Activated T-cell treated with anti-CD3 and anti-CD28 coated beads, Interleukin-2, amount 50 U/mL, for 72 hours (primary cell): ENCODE data around the gene TTLL6. TPM values are rescaled to one million over a fixed set of nuclear protein-coding genes. Genes with fewer than 3 reads are reported as not detected.
A peak's percentile ranks its signal among the peaks of the same experiment; 100 is the strongest.
"Not testable (repeated sequence)": the region's sequence is repeated elsewhere in the genome, so short reads cannot be mapped to it uniquely, and the experiment has no call there.

Experiments used
- ATAC-seq, 2 donors: fragments of 150-1000 bp; cut with Tn5 transposase; replicated peaks in 1 of 2; 2 replicates each; pipeline ENCODE4 v1.10.0; 2021; ENCODE audit warnings: moderate library complexity in 2 of 2, mild to moderate bottlenecking in 1 of 2
- DNase-seq, 2 donors: peaks; one replicate each; pipeline ENCODE4 v3.0.0; 2021 to 2022; ENCODE audit warnings: mixed read lengths in 1 of 2
- H3K27ac Mint-ChIP-seq: one replicate; pipeline ENCODE4 v1.8.0; 2022; ENCODE audit warnings: mild to moderate bottlenecking, moderate library complexity, mixed read lengths
- H3K27me3 Mint-ChIP-seq: one replicate; pipeline ENCODE4 v1.8.0; 2022; ENCODE audit warnings: low read depth, mixed read lengths
- H3K36me3 Mint-ChIP-seq, 2 donors: one replicate each; pipeline ENCODE4 v1.8.0; 2022; ENCODE audit warnings: mixed read lengths in 2 of 2, mild to moderate bottlenecking in 1 of 2; ENCODE audit not compliant: insufficient read depth in 2 of 2
- H3K4me1 Mint-ChIP-seq: one replicate; pipeline ENCODE4 v1.8.0; 2022; ENCODE audit warnings: low read depth, mixed read lengths
- H3K4me3 Mint-ChIP-seq, 2 donors: one replicate each; pipeline ENCODE4 v1.8.0; 2022; ENCODE audit warnings: mild to moderate bottlenecking in 2 of 2, mixed read lengths in 2 of 2, moderate library complexity in 2 of 2
- H3K9me3 Mint-ChIP-seq, 2 donors: one replicate each; pipeline ENCODE4 v1.8.0; 2022; ENCODE audit warnings: mixed read lengths in 2 of 2
- total RNA-seq, 2 donors: library from RNA; stranded (reverse); gene quantifications; one replicate each; pipeline ENCODE4 v1.2.3, GENCODE V29; 2022

TTLL6 gene
- total RNA-seq, 2 donors from 2014 or later, result not detected

DNA sequence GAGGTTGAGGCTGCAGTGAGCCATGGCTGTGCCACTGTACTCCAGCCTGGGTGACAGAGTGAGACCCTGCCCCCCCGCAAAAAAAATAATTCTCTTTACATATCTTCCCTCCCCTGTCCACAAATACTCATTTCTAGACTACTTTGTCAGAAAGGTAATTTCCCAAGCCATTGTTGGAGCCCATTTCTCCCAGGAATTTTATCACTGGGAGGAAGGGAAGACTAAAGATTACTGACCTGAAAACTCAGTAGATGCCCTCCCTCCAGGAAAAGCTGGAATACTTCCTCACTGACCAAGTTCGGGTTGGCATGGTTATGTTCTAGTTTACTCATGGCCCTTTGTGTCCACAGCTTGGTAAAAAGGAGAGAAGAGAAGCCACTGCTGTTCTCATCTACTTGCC, 17.9 kb upstream of the TTLL6 start:
- DNase-seq, result no peak
- Mint-ChIP-seq H3K4me3 (peak overlapping the region in 1 of 2 donors; percentile 32), H3K27me3 (peaks cover 6% of the 10 kb centered on the region), H3K27ac (no peak overlapping the region), H3K4me1 (peaks cover 92% of the 10 kb centered on the region), H3K9me3 (no peaks in the 10 kb centered on the region), H3K36me3 (peaks cover 0 to 2% of the 10 kb centered on the region in 2 donors)
- ATAC-seq, result no peak

DNA sequence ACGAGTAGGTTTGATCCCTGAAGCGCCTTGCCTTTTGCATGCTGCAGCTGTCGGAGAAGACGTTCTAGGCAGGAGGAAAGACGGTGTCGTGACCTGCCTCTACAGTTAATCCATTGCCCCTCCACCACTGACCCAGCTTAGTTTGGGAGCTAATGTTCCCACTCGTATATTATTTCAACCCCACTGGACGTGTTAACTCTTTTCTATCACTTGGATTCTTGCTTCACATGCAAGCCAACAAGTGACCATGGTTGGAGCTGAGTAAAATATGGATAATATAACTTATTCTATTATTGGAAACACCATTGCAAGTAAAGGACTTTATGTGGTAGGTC, 14.5 kb upstream of the TTLL6 start:
- DNase-seq, result no peak
- Mint-ChIP-seq H3K27me3 (peaks cover 5% of the 10 kb centered on the region), H3K27ac (peak overlapping the region; percentile 54), H3K9me3 (no peaks in the 10 kb centered on the region), H3K4me3 (peak overlapping the region; percentile 90 to 94), H3K4me1 (peaks cover 59% of the 10 kb centered on the region), H3K36me3 (peaks cover 0 to 2% of the 10 kb centered on the region in 2 donors)
- no peak for ATAC-seq

DNA sequence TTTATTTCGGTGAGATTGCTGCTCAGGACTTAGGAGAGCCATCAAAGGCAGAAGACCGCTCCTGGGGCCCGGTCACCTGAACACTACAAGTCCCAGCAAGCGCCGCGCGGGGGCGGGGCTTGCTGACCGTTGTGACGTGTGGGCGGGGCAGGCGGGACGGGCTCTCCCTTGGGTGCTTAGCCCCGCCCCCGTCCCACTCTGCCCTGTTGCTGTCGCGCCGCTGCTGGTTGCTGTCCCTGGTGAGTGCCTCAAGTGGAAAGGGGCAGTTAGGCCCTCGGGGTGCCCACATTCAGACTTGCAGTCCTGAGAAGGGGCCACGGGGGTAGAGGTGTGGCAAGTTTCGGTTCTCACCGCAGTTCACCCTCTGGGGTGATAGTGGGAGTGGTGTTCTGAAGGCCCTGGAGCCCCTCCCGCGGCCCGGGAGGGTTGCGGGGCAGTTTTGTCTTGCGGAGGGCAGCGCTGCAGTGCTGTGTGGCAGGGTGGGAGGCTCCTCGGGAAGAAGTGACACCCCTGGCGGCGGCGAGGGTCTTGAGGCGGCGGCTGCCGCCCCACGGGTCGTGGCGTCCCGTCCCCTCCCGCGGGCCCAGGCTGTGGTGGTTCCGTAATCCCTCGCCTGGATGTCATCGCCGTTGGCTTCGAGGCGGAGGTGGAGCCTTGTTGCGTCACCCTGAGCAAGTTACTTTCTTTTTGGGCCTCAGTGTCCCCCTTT, 14.0 kb upstream of the TTLL6 start, which contains the start of gene CALCOCO2:
TSS of gene CALCOCO2 (plus strand) at position 196 of the 709 bp plus-strand sequence. CDS start 10,673 bp downstream, outside the sequence.
- peaks cover 0 to 2% of the 10 kb centered on the region in 2 donors for H3K36me3 Mint-ChIP-seq
- H3K9me3 Mint-ChIP-seq, result no peaks in the 10 kb centered on the region
- DNase-seq (peak; percentile 92 to 94), ATAC-seq (peak; percentile 89 to 91)
- H3K27ac Mint-ChIP-seq, result peak within 1 kb of the TSS; percentile 75
- peak within 1 kb of the TSS; percentile 90 to 94 for H3K4me3 Mint-ChIP-seq
- peaks cover 5% of the 10 kb centered on the region for H3K27me3 Mint-ChIP-seq
- H3K4me1 Mint-ChIP-seq, result peaks cover 53% of the 10 kb centered on the region

DNA sequence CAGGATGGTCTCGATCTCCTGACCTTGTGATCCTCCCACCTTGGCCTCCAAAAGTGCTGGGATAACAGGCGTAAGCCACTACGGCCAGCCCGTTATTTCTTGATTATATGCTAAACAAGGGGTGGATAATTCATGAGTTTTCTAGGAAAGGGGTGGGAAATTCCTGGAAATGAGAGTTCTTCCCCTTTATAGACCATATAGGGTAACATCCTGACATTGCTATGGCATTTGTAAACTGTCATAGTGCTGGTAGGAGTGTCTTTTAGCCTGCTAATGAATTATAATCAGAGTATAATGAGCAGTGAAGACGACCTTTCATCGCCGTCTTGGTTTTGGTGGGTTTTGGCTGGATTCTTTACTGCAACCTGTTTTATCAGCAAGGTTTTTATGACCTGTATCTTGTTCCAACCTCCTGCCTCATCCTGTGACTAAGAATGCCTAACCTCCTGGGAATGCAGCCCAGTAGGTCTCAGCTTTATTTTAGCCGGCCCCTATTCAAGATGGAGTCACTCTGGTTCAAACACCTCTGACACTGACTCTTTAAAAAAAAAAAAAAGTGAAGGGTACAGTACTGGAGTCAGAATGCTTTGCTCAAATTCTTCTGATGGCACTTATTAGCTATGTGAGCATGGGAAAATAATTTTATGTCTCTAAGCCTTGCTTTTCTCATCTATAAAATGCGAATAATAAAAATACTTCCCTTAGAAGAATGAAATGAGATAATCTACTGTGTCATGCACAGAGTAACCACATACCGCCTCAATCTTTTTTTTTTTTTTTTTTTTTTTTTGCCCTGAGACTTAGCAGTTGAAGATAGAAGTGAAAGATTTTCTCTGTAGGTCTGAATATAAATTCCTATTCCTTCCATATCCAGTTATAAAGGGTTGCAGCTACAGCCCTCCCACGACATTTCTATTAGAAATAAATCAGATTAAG, 8.7 kb upstream of the TTLL6 start:
- H3K27ac Mint-ChIP-seq, result no peak overlapping the region
- ATAC-seq (no peak), DNase-seq (no peak)
- no peaks in the 10 kb centered on the region for H3K9me3 Mint-ChIP-seq
- H3K36me3 Mint-ChIP-seq, result no peaks in the 10 kb centered on the region
- peaks cover 12% of the 10 kb centered on the region for H3K27me3 Mint-ChIP-seq
- peaks cover 6% of the 10 kb centered on the region for H3K4me1 Mint-ChIP-seq
- no peak overlapping the region for H3K4me3 Mint-ChIP-seq

DNA sequence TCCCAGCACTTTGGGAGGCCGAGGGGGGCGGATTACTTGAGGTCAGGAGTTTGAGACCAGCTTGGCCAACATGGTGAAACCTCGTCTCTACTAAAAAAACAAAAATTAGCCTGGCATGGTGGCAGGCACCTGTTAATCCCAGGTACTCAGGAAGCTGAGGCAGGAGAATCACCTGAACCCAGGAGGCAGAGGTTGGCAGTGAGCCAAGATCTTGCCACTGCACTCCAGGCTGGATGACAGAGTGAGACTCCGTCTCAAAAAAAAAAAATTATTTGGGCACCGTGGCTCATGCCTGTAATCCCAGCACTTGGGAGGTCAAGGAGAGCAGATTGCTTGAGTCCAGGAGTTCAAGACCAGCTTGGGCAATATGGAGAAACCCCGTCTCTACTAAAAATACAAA, 3.9 kb upstream of the TTLL6 start:
- H3K4me1 Mint-ChIP-seq, DNase-seq, H3K4me3 Mint-ChIP-seq, H3K9me3 Mint-ChIP-seq, H3K36me3 Mint-ChIP-seq, ATAC-seq, H3K27ac Mint-ChIP-seq: not testable (repeated sequence)
- H3K27me3 Mint-ChIP-seq, result peaks cover 41% of the 10 kb centered on the region

DNA sequence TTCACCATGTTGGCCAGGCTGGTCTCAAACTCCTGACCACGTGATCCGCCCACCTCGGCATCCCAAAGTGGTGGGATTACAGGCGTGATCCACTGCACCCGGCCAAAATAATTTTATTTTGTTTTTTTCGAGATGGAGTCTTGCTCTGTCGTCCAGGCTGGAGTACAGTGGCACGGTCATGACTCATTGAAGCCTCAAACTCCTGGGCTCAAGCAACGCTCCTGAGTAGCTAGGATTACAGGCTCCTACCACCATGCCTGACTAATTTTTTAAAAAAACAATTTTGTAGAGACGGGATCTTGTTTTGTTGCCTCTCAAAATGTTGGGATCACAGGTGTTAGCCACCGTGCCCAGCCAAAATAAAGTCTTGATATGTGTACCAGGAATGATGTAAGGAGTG, 2.4 kb upstream of the TTLL6 start:
- DNase-seq, result no peak
- Mint-ChIP-seq H3K9me3 (no peaks in the 10 kb centered on the region), H3K36me3 (no peaks in the 10 kb centered on the region), H3K4me1 (peaks cover 17% of the 10 kb centered on the region), H3K27me3 (peaks cover 56% of the 10 kb centered on the region), H3K27ac (no peak overlapping the region), H3K4me3 (no peak overlapping the region)
- no peak for ATAC-seq

DNA sequence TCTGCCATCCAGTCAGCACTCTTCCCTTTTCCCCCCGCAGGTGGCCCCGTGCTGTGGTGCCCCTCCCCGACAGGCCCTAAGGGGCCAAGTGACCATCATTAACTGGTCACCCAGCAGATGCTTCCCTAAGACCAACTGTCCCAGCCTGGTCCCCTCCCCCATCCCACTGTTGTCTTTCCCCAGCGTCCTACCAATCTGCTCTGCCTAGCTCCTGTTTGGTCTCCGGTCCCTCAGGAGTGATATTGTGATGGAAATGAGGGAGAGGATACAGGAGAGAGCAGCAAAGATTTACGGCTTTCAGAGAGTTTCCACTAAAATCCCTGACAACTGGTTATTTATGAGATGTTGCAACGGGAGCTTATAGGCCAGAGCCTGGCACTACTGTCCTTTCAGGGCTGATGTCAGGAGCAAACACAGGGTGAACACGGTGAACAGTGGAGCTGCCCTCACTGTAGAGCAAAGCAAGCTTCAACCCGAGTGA, 1.4 kb upstream of the TTLL6 start:
- no peak for ATAC-seq
- Mint-ChIP-seq H3K4me1 (peaks cover 17% of the 10 kb centered on the region), H3K4me3 (peak overlapping the region in 1 of 2 donors; percentile 43), H3K27me3 (peaks cover 60% of the 10 kb centered on the region), H3K36me3 (no peaks in the 10 kb centered on the region), H3K27ac (no peak overlapping the region), H3K9me3 (no peaks in the 10 kb centered on the region)
- DNase-seq, result no peak

DNA sequence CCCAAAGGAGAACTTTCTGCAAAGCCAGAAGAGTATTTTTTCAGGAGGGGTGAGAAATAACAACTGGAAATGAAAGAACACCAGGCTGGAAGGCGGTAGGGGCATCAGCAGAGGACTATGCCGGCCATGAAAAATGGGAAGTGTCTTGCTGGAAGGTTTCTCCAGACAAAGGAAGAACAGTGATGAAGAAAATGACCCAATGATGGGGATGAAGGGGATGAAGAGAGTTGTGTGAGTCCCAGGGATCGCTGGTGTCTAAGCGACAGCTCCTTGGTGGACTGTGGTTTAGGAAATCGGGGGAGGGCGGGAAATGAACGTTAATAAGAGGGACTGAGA, 623 bp downstream of the TTLL6 start:
- ATAC-seq (no peak), DNase-seq (no peak)
- peak overlapping the region; percentile 70 to 76 for H3K4me3 Mint-ChIP-seq
- H3K4me1 Mint-ChIP-seq, result peaks cover 17% of the 10 kb centered on the region
- peaks cover 55% of the 10 kb centered on the region for H3K27me3 Mint-ChIP-seq
- H3K36me3 Mint-ChIP-seq, result no peaks in the 10 kb centered on the region
- H3K27ac Mint-ChIP-seq, result peak overlapping the region; percentile 12
- H3K9me3 Mint-ChIP-seq, result no peaks in the 10 kb centered on the region

DNA sequence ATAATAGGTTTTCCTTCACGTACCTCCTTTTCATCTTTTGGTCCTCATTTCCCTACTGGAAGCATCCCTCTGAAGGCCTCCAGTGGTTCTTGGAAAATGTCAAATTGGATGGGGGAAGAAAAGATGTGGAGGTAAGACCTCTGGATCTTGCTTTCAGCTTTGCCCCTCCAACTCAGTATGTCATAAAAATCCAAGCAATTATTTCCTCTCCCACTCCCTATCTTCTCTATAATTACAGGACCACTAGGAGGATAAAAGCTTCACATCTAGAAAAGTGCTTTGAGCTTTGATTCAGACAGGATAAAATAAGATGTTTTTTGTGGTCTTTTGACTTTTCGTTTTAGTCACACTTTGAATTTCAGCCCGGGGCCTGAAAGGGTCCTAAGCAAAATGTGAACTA, 1.7 kb downstream of the TTLL6 start:
- Mint-ChIP-seq H3K4me1 (peaks cover 17% of the 10 kb centered on the region), H3K27ac (no peak overlapping the region), H3K27me3 (peaks cover 55% of the 10 kb centered on the region), H3K4me3 (peak overlapping the region in 1 of 2 donors; percentile 10), H3K36me3 (no peaks in the 10 kb centered on the region), H3K9me3 (no peaks in the 10 kb centered on the region)
- DNase-seq (no peak), ATAC-seq (no peak)

DNA sequence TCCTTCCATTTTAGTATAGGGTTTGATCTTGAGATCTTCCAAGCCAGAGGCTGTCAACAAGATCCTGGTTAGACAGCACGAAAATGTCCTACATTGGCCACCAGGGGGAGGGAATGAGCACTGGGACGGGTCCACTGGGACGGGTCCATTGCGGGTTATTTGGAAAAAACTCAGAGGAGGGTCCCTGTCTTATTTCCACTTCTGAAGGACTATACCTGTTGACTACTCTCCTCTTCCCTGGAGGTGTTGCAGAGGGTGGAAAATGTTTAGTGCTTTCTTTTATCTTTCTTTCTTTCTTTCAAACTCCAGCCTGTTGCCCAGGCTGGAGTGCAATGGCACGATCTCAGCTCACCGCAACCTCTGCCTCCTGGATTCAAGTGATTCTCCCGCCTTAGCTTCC, 2.5 kb downstream of the TTLL6 start:
- H3K27me3 Mint-ChIP-seq, result peaks cover 55% of the 10 kb centered on the region
- DNase-seq (peak; percentile 69 to 71), ATAC-seq (peak in 1 of 2 donors; percentile 26)
- H3K4me3 Mint-ChIP-seq, result no peak overlapping the region
- no peaks in the 10 kb centered on the region for H3K36me3 Mint-ChIP-seq
- H3K27ac Mint-ChIP-seq, result no peak overlapping the region
- peaks cover 17% of the 10 kb centered on the region for H3K4me1 Mint-ChIP-seq
- H3K9me3 Mint-ChIP-seq, result no peaks in the 10 kb centered on the region

DNA sequence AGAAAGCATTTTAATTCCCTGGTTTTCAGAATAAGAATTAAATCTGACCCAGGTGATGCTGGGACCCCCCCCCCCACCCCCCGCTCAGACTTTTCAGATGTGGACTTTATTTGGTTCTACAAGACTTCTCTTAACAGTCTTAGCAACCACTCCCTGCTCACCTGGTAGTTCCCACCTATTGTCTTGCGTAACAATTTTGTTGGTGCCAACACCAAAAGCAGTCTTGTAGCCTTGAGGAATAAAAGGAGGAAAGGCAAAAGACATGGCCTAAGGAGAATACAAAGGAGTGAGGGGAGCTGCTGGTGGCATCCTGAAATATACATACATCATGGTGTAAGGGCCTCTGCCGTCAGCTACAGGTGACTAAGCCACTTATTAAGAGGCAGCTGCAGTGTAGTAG, 5.0 kb downstream of the TTLL6 start:
- DNase-seq (no peak), ATAC-seq (no peak)
- peaks cover 36% of the 10 kb centered on the region for H3K27me3 Mint-ChIP-seq
- no peaks in the 10 kb centered on the region for H3K36me3 Mint-ChIP-seq
- no peak overlapping the region for H3K4me3 Mint-ChIP-seq
- peaks cover 17% of the 10 kb centered on the region for H3K4me1 Mint-ChIP-seq
- no peak overlapping the region for H3K27ac Mint-ChIP-seq
- H3K9me3 Mint-ChIP-seq, result no peaks in the 10 kb centered on the region

DNA sequence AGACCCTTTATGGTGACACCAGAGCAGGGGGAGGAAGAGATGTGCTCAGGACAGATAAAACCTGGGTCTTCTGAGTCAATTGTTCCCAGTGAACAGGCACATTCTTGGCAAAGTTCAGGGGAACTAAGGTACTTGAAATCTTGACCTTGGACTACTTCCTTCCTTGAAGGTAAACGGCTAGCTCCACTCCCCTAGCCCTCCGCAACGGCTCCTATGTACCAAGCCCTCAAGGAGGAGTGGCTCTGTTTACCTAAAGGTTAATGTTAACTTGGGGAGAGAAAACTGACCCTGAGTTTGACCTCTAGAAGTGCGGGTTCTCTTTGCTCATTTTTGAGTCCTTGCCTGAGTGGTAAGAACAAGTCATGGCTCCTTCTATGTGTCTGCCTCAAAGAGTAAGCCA, 7.8 kb downstream of the TTLL6 start:
- Mint-ChIP-seq H3K27me3 (peaks cover 9% of the 10 kb centered on the region), H3K9me3 (no peaks in the 10 kb centered on the region), H3K4me1 (no peaks in the 10 kb centered on the region), H3K36me3 (no peaks in the 10 kb centered on the region), H3K4me3 (no peak overlapping the region), H3K27ac (no peak overlapping the region)
- no peak for DNase-seq
- ATAC-seq, result no peak

DNA sequence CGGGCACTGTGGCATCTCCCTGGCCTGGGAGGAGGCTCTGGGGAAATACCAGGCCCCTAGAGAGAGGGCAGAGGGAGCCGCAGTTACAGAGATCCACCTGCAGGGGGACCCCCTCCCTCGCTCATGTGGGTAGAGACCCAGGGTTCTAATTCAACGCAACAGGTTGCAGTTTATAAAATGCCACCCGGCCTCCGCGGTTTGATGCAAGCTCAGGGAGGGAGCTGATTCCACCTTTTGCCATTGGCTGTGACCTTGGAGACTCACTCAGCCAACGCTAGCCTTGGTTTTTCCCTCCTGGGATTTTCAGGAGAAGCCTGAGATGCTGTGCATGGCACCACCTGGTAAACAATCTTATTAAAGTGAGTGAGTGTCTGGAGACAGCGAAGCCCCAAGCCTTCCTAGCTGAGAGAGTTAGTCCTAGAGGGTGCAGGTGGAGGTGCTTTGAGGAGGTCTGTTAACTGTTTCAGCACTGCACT, 12.1 kb downstream of the TTLL6 start:
- Mint-ChIP-seq H3K4me3 (no peak overlapping the region), H3K4me1 (no peaks in the 10 kb centered on the region), H3K27ac (no peak overlapping the region), H3K36me3 (no peaks in the 10 kb centered on the region), H3K27me3 (no peaks in the 10 kb centered on the region), H3K9me3 (no peaks in the 10 kb centered on the region)
- DNase-seq, result peak; percentile 68 to 78
- ATAC-seq, result peak; percentile 83 to 84
